ENCODE data around the gene SPAG6.

Gene SPAG6

GRCh38 chr10:22364407-22365140, 19.3 kb downstream of the SPAG6 start:
- Histone ChIP-seq H3K4me3 (ENCODE audit: insufficient read depth, low read length, poor library complexity, severe bottlenecking) (no peak overlapping the region), H3K27ac (ENCODE audit: low read depth, low read length) (no peak overlapping the region), H3K27me3 (ENCODE audit: low read length) (no peaks in the 10 kb centered on the region), H3F3A (ENCODE audit: insufficient read depth) (no peaks in the 10 kb centered on the region), H3K9me3 (ENCODE audit: insufficient read depth, low read length) (no peaks in the 10 kb centered on the region), H4K20me1 (ENCODE audit: low read depth, low read length) (no peaks in the 10 kb centered on the region), H3K9ac (ENCODE audit: low read length) (no peak overlapping the region), H3K36me3 (ENCODE audit: low read length) (no peaks in the 10 kb centered on the region), H2AFZ (ENCODE audit: low read depth, low read length, severe bottlenecking) (no peak overlapping the region), H3K4me2 (ENCODE audit: low read depth, low read length, poor library complexity, severe bottlenecking) (no peak overlapping the region), H3K79me2 (ENCODE audit: insufficient read depth, low read length) (no peaks in the 10 kb centered on the region), H3K9me2 (replicated peaks; ENCODE audit: insufficient read depth, low read length) (no peaks in the 10 kb centered on the region)
- TF ChIP-seq CTCF (IDR thresholded peaks at IDR 0.05; ENCODE audit: insufficient read depth, low read length, poor library complexity, severe bottlenecking) (no peak), EZH2phosphoT487 (conservative IDR thresholded peaks at IDR 0.05; ENCODE audit: low read length) (no peak)

GRCh38 chr10:22365233-22365632, 19.9 kb downstream of the SPAG6 start:
- Histone ChIP-seq H3F3A (ENCODE audit: insufficient read depth) (no peaks in the 10 kb centered on the region), H3K79me2 (ENCODE audit: insufficient read depth, low read length) (no peaks in the 10 kb centered on the region), H3K27me3 (ENCODE audit: low read length) (no peaks in the 10 kb centered on the region), H3K27ac (ENCODE audit: low read depth, low read length) (no peak overlapping the region), H3K9me2 (replicated peaks; ENCODE audit: insufficient read depth, low read length) (no peaks in the 10 kb centered on the region), H2AFZ (ENCODE audit: low read depth, low read length, severe bottlenecking) (no peak overlapping the region), H3K9me3 (ENCODE audit: insufficient read depth, low read length) (no peaks in the 10 kb centered on the region), H3K9ac (ENCODE audit: low read length) (no peak overlapping the region), H4K20me1 (ENCODE audit: low read depth, low read length) (no peaks in the 10 kb centered on the region), H3K4me2 (ENCODE audit: low read depth, low read length, poor library complexity, severe bottlenecking) (no peak overlapping the region), H3K36me3 (ENCODE audit: low read length) (no peaks in the 10 kb centered on the region), H3K4me3 (ENCODE audit: insufficient read depth, low read length, poor library complexity, severe bottlenecking) (no peak overlapping the region)
- TF ChIP-seq CTCF (IDR thresholded peaks at IDR 0.05; ENCODE audit: insufficient read depth, low read length, poor library complexity, severe bottlenecking) (no peak), EZH2phosphoT487 (conservative IDR thresholded peaks at IDR 0.05; ENCODE audit: low read length) (no peak)

GRCh38 chr10:22365644-22366434, 20.5 kb downstream of the SPAG6 start:
- Histone ChIP-seq H3K79me2 (ENCODE audit: insufficient read depth, low read length) (no peaks in the 10 kb centered on the region), H3K9ac (ENCODE audit: low read length) (no peak overlapping the region), H3F3A (ENCODE audit: insufficient read depth) (no peaks in the 10 kb centered on the region), H3K4me3 (ENCODE audit: insufficient read depth, low read length, poor library complexity, severe bottlenecking) (no peak overlapping the region), H3K9me2 (replicated peaks; ENCODE audit: insufficient read depth, low read length) (no peaks in the 10 kb centered on the region), H4K20me1 (ENCODE audit: low read depth, low read length) (no peaks in the 10 kb centered on the region), H3K9me3 (ENCODE audit: insufficient read depth, low read length) (no peaks in the 10 kb centered on the region), H3K27me3 (ENCODE audit: low read length) (no peaks in the 10 kb centered on the region), H2AFZ (ENCODE audit: low read depth, low read length, severe bottlenecking) (no peak overlapping the region), H3K36me3 (ENCODE audit: low read length) (no peaks in the 10 kb centered on the region), H3K4me2 (ENCODE audit: low read depth, low read length, poor library complexity, severe bottlenecking) (no peak overlapping the region), H3K27ac (ENCODE audit: low read depth, low read length) (no peak overlapping the region)
- TF ChIP-seq CTCF (IDR thresholded peaks at IDR 0.05; ENCODE audit: insufficient read depth, low read length, poor library complexity, severe bottlenecking) (no peak), EZH2phosphoT487 (conservative IDR thresholded peaks at IDR 0.05; ENCODE audit: low read length) (no peak)

Data from SU-DHL-6 (cell line).